Endothelial cell (in vitro differentiated cells): ENCODE data around the gene CNTN4. TPM values are rescaled to one million over a fixed set of nuclear protein-coding genes. Genes with fewer than 3 reads are reported as not detected.

Experiments used
- DNase-seq: peaks from one replicate; pipeline ENCODE4 v3.0.0; 2021; ENCODE audit warnings: low spot score
- H3K27ac Mint-ChIP-seq: one replicate; pipeline ENCODE4 v1.8.0; 2021; ENCODE audit warnings: mixed read lengths, inconsistent platforms; ENCODE audit not compliant: unreplicated experiment
- H3K27me3 Mint-ChIP-seq: one replicate; pipeline ENCODE4 v1.8.0; 2021; ENCODE audit warnings: mild to moderate bottlenecking, moderate library complexity, mixed read lengths, inconsistent platforms; ENCODE audit not compliant: unreplicated experiment
- H3K36me3 Mint-ChIP-seq: one replicate; pipeline ENCODE4 v1.8.0; 2021; ENCODE audit warnings: mild to moderate bottlenecking, low read depth, mixed read lengths, inconsistent platforms; ENCODE audit not compliant: unreplicated experiment
- H3K4me1 Mint-ChIP-seq: one replicate; pipeline ENCODE4 v1.8.0; 2021; ENCODE audit warnings: mild to moderate bottlenecking, mixed read lengths, inconsistent platforms; ENCODE audit not compliant: unreplicated experiment
- H3K4me3 Mint-ChIP-seq: one replicate; pipeline ENCODE4 v1.8.0; 2021; ENCODE audit warnings: mild to moderate bottlenecking, mixed read lengths, inconsistent platforms; ENCODE audit not compliant: unreplicated experiment
- H3K9me3 Mint-ChIP-seq: one replicate; pipeline ENCODE4 v1.8.0; 2021; ENCODE audit warnings: mixed read lengths, inconsistent platforms; ENCODE audit not compliant: unreplicated experiment
- total RNA-seq: library from RNA; stranded (reverse); fragmentation: NEBNext Ultra II Directional; extraction: Animal tissue kit (Norgen Biotek cat#: 25700); gene quantifications from one replicate; pipeline ENCODE4 v1.2.1, GENCODE V29; 2021; ENCODE audit not compliant: unreplicated experiment
- TF ChIP-seq, protein P1 (sequence below): fragments of 200-600 bp; sonication (generic); IDR thresholded peaks from one replicate; pipeline ENCODE4 v1.5.0; 2021; ENCODE audit warnings: antibody characterized with exemption; ENCODE audit not compliant: unreplicated experiment

Gene CNTN4
- total RNA-seq, 1 donor from 2014 or later: not detected

DNA sequence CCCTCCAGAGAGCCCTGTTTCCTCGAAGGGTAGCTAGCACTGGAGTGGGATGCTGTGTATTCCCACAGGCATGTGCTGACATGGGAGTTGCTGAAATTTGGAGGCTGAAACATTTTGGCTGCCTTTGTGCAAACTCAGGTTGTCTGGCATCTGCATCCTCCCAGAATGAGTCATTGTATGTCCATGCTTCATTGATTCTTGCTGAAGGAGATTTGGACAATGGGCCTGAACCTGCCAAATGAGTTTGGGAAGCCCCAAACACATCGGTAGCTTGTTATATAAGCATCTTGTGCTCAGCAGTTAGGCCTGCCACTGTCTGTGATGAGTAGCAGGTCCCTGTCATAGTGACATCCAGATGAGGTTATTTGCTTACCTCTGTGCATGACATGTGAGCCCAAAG lies 851.5 kb downstream of the CNTN4 start:
- H3K36me3 Mint-ChIP-seq: no peaks in the 10 kb centered on the region
- H3K27ac Mint-ChIP-seq: no peak overlapping the region
- no peak for DNase-seq
- H3K4me1 Mint-ChIP-seq: no peaks in the 10 kb centered on the region
- peaks cover 2% of the 10 kb centered on the region for H3K27me3 Mint-ChIP-seq
- peaks cover 18% of the 10 kb centered on the region for H3K9me3 Mint-ChIP-seq
- no peak overlapping the region for H3K4me3 Mint-ChIP-seq
- TF ChIP-seq, protein P1, sequence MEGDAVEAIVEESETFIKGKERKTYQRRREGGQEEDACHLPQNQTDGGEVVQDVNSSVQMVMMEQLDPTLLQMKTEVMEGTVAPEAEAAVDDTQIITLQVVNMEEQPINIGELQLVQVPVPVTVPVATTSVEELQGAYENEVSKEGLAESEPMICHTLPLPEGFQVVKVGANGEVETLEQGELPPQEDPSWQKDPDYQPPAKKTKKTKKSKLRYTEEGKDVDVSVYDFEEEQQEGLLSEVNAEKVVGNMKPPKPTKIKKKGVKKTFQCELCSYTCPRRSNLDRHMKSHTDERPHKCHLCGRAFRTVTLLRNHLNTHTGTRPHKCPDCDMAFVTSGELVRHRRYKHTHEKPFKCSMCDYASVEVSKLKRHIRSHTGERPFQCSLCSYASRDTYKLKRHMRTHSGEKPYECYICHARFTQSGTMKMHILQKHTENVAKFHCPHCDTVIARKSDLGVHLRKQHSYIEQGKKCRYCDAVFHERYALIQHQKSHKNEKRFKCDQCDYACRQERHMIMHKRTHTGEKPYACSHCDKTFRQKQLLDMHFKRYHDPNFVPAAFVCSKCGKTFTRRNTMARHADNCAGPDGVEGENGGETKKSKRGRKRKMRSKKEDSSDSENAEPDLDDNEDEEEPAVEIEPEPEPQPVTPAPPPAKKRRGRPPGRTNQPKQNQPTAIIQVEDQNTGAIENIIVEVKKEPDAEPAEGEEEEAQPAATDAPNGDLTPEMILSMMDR: no peak

DNA sequence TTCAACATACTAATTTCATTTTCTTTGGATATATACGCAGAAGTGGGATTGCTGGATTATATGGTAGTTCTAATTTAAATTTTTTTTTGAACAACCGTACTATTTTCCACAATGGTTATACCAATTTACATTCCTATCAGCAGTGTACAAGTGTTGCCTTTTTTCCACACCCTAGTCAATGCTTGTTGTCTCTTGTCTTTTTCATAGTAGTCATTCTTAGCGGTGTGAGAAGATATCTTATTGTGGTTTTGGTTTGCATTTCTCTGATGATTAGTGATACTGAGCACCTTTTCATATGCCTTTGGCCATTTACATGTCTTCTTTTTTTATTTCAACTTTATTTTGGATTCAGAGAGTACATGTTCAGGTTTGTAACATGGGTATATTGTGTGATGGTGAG lies 858.4 kb downstream of the CNTN4 start:
- no peak overlapping the region for H3K4me3 Mint-ChIP-seq
- no peaks in the 10 kb centered on the region for H3K4me1 Mint-ChIP-seq
- H3K36me3 Mint-ChIP-seq: no peaks in the 10 kb centered on the region
- DNase-seq: no peak
- no peaks in the 10 kb centered on the region for H3K27me3 Mint-ChIP-seq
- no peak overlapping the region for H3K27ac Mint-ChIP-seq
- H3K9me3 Mint-ChIP-seq: peaks cover 13% of the 10 kb centered on the region
- TF ChIP-seq, protein P1: no peak

DNA sequence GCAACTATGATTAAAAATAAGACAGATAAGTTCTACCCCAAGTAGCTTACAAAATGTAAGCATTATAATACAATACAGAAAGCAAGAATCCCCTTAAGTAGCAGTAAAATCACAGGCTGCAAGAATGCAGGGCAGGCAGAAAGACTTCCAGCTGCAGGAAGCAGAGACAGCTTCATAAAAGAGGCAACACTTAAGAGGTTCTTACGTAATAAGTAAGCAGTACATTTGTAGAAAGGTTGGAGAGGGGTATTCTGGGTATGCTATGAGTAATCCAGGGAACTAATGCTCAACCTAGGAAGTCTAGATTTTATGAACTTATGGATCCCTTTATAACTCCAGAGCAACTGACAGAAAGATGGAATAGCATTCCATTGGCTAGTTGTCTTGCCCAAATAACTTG lies 859.9 kb downstream of the CNTN4 start:
- Mint-ChIP-seq H3K9me3 (peaks cover 14% of the 10 kb centered on the region), H3K27me3 (no peaks in the 10 kb centered on the region), H3K4me1 (no peaks in the 10 kb centered on the region), H3K27ac (no peak overlapping the region), H3K36me3 (no peaks in the 10 kb centered on the region), H3K4me3 (no peak overlapping the region)
- DNase-seq: no peak
- TF ChIP-seq, protein P1: no peak

DNA sequence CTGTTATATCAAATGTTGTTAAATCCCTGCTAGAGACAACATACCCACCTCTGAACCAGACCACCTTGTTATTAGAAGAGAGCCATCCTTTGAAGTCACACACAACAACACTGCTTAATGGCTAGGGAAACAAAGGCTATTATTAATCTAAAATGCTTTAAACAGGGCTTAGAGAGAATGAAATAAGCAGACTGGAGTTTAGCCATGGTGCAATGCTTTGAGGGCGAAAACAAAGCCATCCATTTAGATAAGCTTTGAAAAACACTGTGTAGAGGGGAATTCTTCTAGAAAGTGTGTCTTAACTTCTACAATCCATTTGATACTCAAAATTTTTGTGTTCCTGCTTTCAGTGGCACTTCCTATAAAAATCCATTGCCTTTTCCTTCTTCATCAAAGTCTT lies 862.9 kb downstream of the CNTN4 start:
- H3K4me1 Mint-ChIP-seq: no peaks in the 10 kb centered on the region
- H3K4me3 Mint-ChIP-seq: no peak overlapping the region
- H3K36me3 Mint-ChIP-seq: no peaks in the 10 kb centered on the region
- peaks cover 22% of the 10 kb centered on the region for H3K9me3 Mint-ChIP-seq
- H3K27me3 Mint-ChIP-seq: no peaks in the 10 kb centered on the region
- no peak for DNase-seq
- no peak overlapping the region for H3K27ac Mint-ChIP-seq
- TF ChIP-seq, protein P1: no peak

DNA sequence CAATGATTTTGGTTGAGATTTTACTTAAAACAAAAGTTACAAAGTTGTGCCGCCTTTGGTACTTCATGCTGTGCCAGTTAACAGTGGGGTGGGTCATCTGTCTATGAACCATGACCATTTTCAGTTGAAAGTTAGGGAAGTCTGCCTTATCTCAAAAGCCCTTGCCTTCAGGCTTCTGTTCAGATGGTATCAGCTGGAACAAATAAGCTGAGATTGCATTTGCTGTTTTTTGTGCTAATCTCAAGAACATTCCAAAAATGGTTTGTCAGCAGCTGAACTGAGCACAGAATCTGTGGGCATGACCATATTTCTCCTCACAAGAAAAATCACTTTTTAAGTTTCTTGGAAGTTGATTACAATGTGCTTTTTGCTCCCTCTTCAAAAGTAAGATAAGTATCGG lies 869.2 kb downstream of the CNTN4 start:
- no peaks in the 10 kb centered on the region for H3K27me3 Mint-ChIP-seq
- DNase-seq: no peak
- TF ChIP-seq, protein P1: no peak
- H3K36me3 Mint-ChIP-seq: no peaks in the 10 kb centered on the region
- H3K4me3 Mint-ChIP-seq: no peak overlapping the region
- H3K9me3 Mint-ChIP-seq: peaks cover 21% of the 10 kb centered on the region
- H3K4me1 Mint-ChIP-seq: no peaks in the 10 kb centered on the region
- H3K27ac Mint-ChIP-seq: no peak overlapping the region
